Stimulated activated naive CD8-positive, alpha-beta T cell treated with anti-CD3 and anti-CD28 coated beads, Interleukin-15, amount 100 ng/mL, for 72 hours (primary cell): Measurements from ENCODE around the gene MED16.
A peak's percentile ranks its signal among the peaks of the same experiment; 100 is the strongest.
"Not testable (repeated sequence)": the region's sequence is repeated elsewhere in the genome, so short reads cannot be mapped to it uniquely, and the experiment has no call there.

ENCODE experiments used
- ATAC-seq: fragments of 150-1000 bp; cut with Tn5 transposase; 2 replicates; pipeline ENCODE4 v1.10.0; 2021; ENCODE audit warnings: mild to moderate bottlenecking, moderate library complexity
- DNase-seq, 2 donors: peaks; one replicate each; pipeline ENCODE4 v3.0.0; 2021 to 2022
- H3K27ac Mint-ChIP-seq, 2 donors: one replicate each; pipeline ENCODE4 v1.8.0; 2022; ENCODE audit warnings: mild to moderate bottlenecking in 2 of 2, mixed read lengths in 2 of 2, moderate library complexity in 2 of 2
- H3K27me3 Mint-ChIP-seq: one replicate; pipeline ENCODE4 v1.8.0; 2022; ENCODE audit warnings: mixed read lengths
- H3K4me1 Mint-ChIP-seq: one replicate; pipeline ENCODE4 v1.8.0; 2022; ENCODE audit warnings: mild to moderate bottlenecking, mixed read lengths
- H3K4me3 Mint-ChIP-seq, 2 donors: one replicate each; pipeline ENCODE4 v1.8.0; 2022; ENCODE audit warnings: mild to moderate bottlenecking in 2 of 2, mixed read lengths in 2 of 2, moderate library complexity in 1 of 2
- H3K9me3 Mint-ChIP-seq, 2 donors: one replicate each; pipeline ENCODE4 v1.8.0; 2022; ENCODE audit warnings: mixed read lengths in 2 of 2

The MED16 gene

GRCh38 chr19:850221-850978 is 42.6 kb downstream of the MED16 start:
- H3K27ac Mint-ChIP-seq = no peak overlapping the region
- DNase-seq = no peak

GRCh38 chr19:849195-849594 is 43.8 kb downstream of the MED16 start:
- not testable (repeated sequence) for DNase-seq, H3K4me1 Mint-ChIP-seq, H3K4me3 Mint-ChIP-seq, H3K9me3 Mint-ChIP-seq, H3K27ac Mint-ChIP-seq, ATAC-seq
- H3K27me3 Mint-ChIP-seq = peaks cover 82% of the 10 kb centered on the region

More at GRCh38 chr19:850221-850978, 42.6 kb downstream of the MED16 start:
- Mint-ChIP-seq H3K27me3 (peaks cover 70% of the 10 kb centered on the region), H3K4me3 (no peak overlapping the region), H3K4me1 (no peaks in the 10 kb centered on the region), H3K9me3 (no peaks in the 10 kb centered on the region)
- ATAC-seq = peak; percentile 52

- H3K9me3 Mint-ChIP-seq = no peaks in the 10 kb centered on the region
- no peak overlapping the region for H3K4me3 Mint-ChIP-seq
- H3K27me3 Mint-ChIP-seq = peaks cover 89% of the 10 kb centered on the region
- no peak for DNase-seq
- peaks cover 6% of the 10 kb centered on the region for H3K4me1 Mint-ChIP-seq
- H3K27ac Mint-ChIP-seq = no peak overlapping the region
- ATAC-seq = no peak
Measured at GRCh38 chr19:848386-848921, 44.5 kb downstream of the MED16 start.

GRCh38 chr19:845707-846521 is 47.1 kb downstream of the MED16 start:
- Mint-ChIP-seq H3K4me1 (peaks cover 10% of the 10 kb centered on the region), H3K4me3 (no peak overlapping the region), H3K27ac (no peak overlapping the region), H3K27me3 (peaks cover 83% of the 10 kb centered on the region), H3K9me3 (no peaks in the 10 kb centered on the region)
- DNase-seq (no peak), ATAC-seq (no peak)

GRCh38 chr19:844546-844971 is 48.4 kb downstream of the MED16 start:
- H3K27ac Mint-ChIP-seq = peak overlapping the region in 1 of 2 donors; percentile 84
- H3K4me1 Mint-ChIP-seq = peaks cover 10% of the 10 kb centered on the region
- ATAC-seq = no peak
- peak overlapping the region; percentile 36 to 41 for H3K4me3 Mint-ChIP-seq
- no peaks in the 10 kb centered on the region for H3K9me3 Mint-ChIP-seq
- no peak for DNase-seq
- peaks cover 70% of the 10 kb centered on the region for H3K27me3 Mint-ChIP-seq

- DNase-seq (no peak), ATAC-seq (no peak)
- Mint-ChIP-seq H3K27me3 (peaks cover 64% of the 10 kb centered on the region), H3K27ac (no peak overlapping the region), H3K4me3 (peak overlapping the region; percentile 36 to 41), H3K4me1 (peaks cover 10% of the 10 kb centered on the region), H3K9me3 (no peaks in the 10 kb centered on the region)
Measured at GRCh38 chr19:843836-844545, 49.0 kb downstream of the MED16 start.

- Mint-ChIP-seq H3K9me3 (no peaks in the 10 kb centered on the region), H3K4me1 (peaks cover 10% of the 10 kb centered on the region), H3K27me3 (peaks cover 58% of the 10 kb centered on the region), H3K4me3 (no peak overlapping the region), H3K27ac (peak overlapping the region in 1 of 2 donors; percentile 60)
- DNase-seq (no peak), ATAC-seq (no peak)
Measured at GRCh38 chr19:843180-843835, 49.7 kb downstream of the MED16 start.

GRCh38 chr19:842802-843179 is 50.2 kb downstream of the MED16 start:
- ATAC-seq, H3K4me3 Mint-ChIP-seq, H3K9me3 Mint-ChIP-seq, DNase-seq: not testable (repeated sequence)
- H3K27me3 Mint-ChIP-seq = peaks cover 53% of the 10 kb centered on the region
- H3K27ac Mint-ChIP-seq = peak overlapping the region in 1 of 2 donors; percentile 60
- peaks cover 10% of the 10 kb centered on the region for H3K4me1 Mint-ChIP-seq

- ATAC-seq = no peak
- Mint-ChIP-seq H3K27ac (no peak within 1 kb of the TSS), H3K4me3 (no peak within 1 kb of the TSS), H3K4me1 (peaks cover 10% of the 10 kb centered on the region), H3K27me3 (peaks cover 49% of the 10 kb centered on the region), H3K9me3 (no peaks in the 10 kb centered on the region)
- no peak for DNase-seq
Measured at GRCh38 chr19:840519-841206, 52.3 kb downstream of the MED16 start, which contains the start of gene PRTN3. TSS of gene PRTN3 (plus strand) at chr19:840999. CDS start at chr19:841009, 10 bp downstream.

GRCh38 chr19:835210-835810 is 57.7 kb downstream of the MED16 start:
- no peak overlapping the region for H3K27ac Mint-ChIP-seq
- peak; percentile 100 for ATAC-seq
- H3K27me3 Mint-ChIP-seq = peaks cover 38% of the 10 kb centered on the region

GRCh38 chr19:834216-834615 is 58.8 kb downstream of the MED16 start:
- no peak overlapping the region for H3K4me3 Mint-ChIP-seq
- H3K9me3 Mint-ChIP-seq = no peaks in the 10 kb centered on the region
- no peaks in the 10 kb centered on the region for H3K4me1 Mint-ChIP-seq
- no peak for ATAC-seq
- H3K27me3 Mint-ChIP-seq = peaks cover 38% of the 10 kb centered on the region
- no peak overlapping the region for H3K27ac Mint-ChIP-seq
- no peak for DNase-seq

More at GRCh38 chr19:835210-835810, 57.7 kb downstream of the MED16 start:
- Mint-ChIP-seq H3K4me3 (no peak overlapping the region), H3K4me1 (no peaks in the 10 kb centered on the region), H3K9me3 (no peaks in the 10 kb centered on the region)
- DNase-seq = no peak

- ATAC-seq (no peak), DNase-seq (no peak)
- H3K27me3 Mint-ChIP-seq = peaks cover 39% of the 10 kb centered on the region
- H3K4me3 Mint-ChIP-seq = no peak overlapping the region
- no peak overlapping the region for H3K27ac Mint-ChIP-seq
- no peaks in the 10 kb centered on the region for H3K4me1 Mint-ChIP-seq
- H3K9me3 Mint-ChIP-seq = no peaks in the 10 kb centered on the region
Measured at GRCh38 chr19:831407-832369, 61.3 kb downstream of the MED16 start.

- DNase-seq (no peak), ATAC-seq (no peak)
- Mint-ChIP-seq H3K27ac (no peak overlapping the region), H3K27me3 (peaks cover 39% of the 10 kb centered on the region), H3K4me1 (no peaks in the 10 kb centered on the region), H3K4me3 (no peak overlapping the region), H3K9me3 (no peaks in the 10 kb centered on the region)
Measured at GRCh38 chr19:829129-829758, 63.7 kb downstream of the MED16 start.
